GM19238 (cell line): ENCODE results near the gene BBS10.
"Not testable (repeated sequence)": the region's sequence is repeated elsewhere in the genome, so short reads cannot be mapped to it uniquely, and the experiment has no call there.

Experiments used
- DNase-seq: peaks from one replicate; pipeline ENCODE4 v3.0.0; 2011; ENCODE audit warnings: low spot score; ENCODE audit not compliant: insufficient read length

The BBS10 gene

DNA sequence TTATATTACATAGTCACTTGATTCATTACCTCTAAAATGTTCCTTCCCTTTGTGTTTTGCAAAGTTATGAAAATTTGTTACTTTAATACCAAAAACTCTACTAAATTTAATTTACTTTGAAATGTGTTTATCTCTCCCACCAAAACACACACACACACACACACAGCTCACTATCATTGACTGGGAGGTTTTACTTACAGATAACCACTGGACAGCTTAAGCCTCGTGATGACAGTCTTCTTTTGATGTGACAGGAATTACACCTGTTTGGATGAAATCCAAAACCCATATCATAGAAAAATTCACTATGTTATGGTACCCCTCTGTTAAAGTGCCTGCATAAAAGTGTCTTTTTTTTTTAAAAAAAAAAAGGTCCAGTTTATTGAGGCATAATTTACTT is 15.6 kb downstream of the BBS10 start:
- no peak for DNase-seq

DNA sequence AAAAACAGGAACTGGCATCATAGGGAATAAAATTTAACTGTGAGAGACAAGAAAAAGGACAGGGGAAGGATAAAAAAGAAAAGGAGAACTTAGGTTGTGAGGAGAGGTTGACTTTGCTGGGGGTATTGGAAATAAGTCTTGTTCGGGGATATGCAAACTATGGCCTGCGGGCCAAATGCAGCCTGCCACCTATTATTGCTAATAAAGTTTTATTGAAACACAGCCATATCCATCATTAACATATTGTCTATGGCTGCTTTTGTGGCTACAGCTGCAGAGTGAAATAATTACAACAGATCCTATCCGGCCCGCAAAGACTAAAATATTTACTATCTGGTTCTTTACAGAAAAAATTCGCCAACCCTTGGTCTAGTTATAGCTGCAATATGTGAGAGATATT is 18.6 kb downstream of the BBS10 start:
- no peak for DNase-seq

DNA sequence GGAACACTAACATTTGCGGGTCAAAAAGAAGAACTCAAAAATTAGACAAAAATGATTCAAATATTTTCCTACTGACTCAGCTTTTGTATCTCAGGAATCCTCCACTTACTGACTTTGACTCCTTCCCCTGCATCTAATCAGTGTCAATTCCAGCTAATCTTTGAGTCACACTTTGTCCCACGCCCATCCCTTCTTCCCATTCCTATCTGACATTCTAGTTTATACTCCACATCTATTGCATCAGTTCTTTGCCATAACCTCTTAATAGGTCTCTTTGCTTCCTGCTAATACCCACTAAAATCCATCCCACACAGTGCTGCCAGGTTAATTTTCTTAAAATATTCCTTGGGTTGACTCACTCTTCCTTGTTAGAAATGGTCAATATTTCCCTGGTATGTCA is 19.1 kb downstream of the BBS10 start:
- DNase-seq, result no peak

DNA sequence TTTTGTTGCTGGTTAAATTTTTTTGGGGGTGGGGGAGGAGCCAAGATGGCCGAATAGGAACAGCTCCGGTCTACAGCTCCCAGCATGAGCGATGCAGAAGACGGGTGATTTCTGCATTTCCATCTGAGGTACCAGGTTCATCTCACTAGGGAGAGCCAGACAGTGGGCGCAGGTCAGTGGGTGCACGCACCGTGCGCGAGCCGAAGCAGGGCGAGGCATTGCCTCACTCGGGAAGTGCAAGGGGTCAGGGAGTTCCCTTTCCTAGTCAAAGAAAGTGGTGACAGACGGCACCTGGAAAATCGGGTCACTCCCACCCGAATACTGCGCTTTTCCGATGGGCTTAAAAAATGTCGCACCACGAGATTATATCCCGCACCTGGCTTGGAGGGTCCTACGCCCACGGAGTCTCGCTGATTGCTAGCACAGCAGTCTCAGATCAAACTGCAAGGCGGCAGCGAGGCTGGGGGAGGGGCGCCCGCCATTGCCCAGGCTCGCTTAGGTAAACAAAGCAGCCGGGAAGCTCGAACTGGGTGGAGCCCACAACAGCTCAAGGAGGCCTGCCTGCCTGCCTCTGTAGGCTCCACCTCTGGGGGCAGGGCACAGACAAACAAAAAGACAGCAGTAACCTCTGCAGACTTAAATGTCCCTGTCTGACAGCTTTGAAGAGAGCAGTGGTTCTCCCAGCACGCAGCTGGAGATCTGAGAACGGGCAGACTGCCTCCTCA is 28.5 kb downstream of the BBS10 start:
- not testable (repeated sequence) for DNase-seq

DNA sequence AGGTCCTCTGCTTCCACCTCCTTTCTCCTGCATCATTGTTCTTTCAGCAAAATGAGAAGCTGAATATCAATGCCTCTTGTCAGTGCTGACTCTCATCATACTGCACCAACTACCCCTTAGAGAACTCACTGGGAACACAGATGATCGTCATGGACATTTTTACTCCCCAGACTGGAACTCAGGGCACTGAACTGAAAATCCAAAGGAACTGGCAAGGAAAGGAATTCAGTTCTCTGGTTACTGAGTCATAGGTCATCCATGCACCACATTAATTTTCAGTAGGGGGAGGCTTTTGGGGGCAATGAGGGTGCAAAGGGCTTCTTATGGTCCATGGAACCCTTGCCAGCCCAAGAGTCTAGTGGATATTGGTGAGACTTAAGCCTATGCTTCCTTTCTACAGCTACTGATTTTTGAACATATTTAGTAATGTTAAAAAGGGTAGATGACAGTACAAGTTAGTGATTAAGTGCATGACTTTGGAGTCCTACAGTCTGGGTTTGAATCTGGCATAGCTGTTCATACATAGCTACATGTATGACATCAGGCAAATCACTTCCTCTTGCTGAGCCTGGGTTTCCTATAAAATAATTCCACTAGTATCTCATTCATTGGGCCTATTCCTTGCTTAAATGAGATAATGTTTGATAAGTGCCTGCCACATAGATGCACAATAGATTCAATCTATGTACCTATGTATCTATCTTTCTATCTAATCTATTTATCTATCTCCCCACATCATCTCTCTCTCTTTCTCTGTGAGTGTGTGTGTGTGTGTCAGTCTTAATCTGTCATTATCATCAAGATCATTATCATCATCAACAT is 29.2 kb downstream of the BBS10 start:
- DNase-seq, result no peak

DNA sequence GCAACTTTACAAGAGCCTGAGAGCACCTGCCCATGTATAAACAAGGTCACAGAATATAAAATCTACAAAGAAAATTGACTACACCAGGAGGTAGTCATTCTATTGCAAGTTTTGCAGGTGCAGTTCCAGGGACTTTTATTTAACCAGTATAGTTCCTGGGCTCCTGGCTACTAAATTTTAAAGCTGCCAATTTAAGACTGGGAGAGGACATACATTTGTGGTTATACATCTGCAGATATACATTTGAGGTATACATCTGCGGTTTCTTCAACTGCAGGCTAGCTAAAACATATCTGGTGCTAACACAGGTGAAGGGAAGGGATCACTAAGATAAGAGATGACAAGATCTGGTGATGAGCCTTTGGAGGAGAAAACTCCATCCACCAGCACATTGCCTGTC is 30.2 kb downstream of the BBS10 start:
- no peak for DNase-seq

DNA sequence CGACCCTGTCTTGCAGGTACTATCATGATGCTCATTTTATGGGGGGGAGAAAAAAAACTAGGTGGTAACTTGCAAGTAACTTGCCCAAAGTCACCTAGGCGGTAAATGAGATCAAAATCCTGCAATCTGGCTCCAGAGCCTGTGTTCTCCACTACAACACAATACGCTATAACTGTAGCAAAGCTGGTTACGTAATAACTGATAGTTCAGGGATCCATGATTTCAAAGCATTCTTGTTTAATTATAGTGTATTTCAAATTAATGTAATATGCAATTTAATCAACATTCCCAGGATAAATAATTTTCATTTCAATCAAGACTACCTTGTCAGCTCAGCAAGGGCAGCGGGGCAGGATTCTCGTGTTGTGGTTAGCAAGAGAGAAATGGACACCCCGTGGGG is 31.7 kb downstream of the BBS10 start:
- no peak for DNase-seq

DNA sequence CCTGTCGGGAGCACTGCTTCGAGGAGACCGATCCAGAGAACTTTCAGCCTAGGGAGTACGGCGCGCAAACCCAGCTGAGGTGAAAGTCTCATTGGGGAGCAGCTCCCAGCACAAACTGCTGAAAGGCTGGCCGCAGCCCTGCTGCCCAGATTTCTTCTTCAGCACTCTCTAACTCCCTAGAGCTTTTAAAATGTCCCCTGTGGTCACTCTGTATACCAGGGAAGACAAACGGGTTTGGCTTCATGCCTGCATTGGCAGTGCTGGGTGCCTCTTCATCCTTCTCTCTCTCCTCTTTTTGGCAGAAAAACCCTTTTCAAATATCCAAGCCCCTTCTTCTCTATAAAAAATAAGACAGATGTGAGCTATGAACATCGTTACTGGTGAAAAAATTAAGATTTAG is 34.9 kb downstream of the BBS10 start:
- DNase-seq, result no peak

DNA sequence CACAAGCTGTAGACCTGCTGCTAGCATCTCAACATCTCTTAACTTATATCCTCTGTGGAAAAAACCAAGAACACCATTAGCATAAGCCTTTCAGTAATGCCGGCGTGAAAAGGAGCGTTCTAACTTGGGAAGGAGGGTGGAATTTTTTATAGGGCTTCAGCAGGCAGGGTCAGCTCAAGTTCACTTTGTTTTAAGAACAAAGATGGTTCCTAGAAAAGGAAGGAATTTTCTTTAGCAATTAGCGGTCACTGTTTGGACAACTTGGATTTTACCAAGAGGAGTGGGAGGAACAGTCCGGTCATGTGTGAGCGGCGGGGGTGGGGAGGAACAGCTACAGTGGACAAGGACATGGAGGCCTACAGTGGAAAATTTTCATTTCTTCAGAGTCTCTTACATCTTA is 35.9 kb downstream of the BBS10 start:
- no peak for DNase-seq

DNA sequence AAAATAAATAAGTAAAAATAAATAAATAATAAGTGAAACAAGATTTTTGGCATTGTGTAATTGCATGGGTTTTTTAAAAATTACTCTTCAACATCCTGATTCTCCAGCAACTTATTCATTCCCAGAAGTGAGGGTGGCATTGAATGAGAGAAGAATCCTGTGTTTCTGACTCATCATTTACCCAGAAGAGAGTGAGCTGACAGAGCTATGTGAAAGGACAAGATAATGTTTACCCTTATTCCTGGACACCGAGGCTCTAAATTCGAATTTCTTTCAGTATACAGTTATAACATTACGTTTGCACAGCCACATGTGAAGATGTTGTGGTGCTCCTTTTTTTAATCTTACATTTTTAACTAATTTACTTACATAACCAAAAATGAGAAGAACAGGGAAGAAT is 36.4 kb downstream of the BBS10 start:
- no peak for DNase-seq

DNA sequence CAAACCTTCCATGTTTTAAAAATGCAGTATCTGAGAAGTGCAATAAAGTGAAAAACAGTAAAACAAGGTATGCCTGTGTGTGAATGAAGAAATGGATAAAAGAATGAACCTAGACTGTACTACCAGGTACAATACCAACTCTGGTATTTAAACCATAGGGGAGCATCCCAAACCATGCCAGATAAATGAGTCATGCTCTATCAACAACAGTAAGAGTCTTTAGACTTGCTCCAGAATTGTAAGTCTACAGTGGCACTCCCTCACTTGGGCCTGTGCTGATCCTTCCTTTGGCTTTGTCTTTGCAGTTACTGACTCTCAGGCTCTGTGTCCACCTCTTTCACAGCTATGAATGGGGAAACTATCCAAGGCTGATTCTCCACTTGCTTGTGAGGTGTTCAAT is 38.1 kb downstream of the BBS10 start:
- no peak for DNase-seq

DNA sequence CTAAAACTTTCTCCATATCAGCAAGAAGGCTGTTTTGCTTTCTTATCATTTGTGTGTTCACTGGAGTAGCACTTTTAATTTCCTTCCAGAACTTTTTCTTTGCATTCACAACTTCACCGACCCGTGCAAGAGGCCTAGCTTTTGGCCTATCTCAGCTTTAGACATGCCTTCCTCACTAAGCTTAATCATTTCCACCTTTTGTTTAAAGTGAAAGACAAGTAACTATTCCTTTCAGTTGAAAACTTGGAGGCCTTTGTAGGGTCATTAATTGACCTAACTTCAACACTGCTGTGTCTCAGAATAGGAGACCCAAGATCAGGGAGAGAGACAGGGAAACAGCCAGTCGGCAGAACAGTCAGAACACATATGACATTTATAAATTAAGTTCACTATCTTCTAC is 39.3 kb downstream of the BBS10 start:
- no peak for DNase-seq

DNA sequence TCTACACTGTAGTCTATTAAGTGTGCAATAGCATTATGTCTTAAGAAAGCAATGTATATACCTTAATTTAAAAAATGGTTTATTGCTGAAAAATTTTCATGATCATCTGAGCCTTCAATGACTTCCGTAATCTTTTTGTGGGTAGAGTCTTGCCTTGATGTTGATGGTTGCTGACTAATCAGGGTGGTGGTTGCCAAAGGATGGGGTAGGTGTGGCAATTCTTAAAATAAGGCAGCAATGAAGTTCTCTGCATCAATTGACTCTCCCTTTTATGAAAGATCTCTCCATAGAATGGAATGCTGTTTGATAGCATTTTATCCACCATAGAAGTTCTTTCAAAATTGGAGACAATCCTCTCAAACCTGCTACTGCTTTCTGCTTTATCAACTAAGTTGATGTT is 41.1 kb downstream of the BBS10 start:
- no peak for DNase-seq

DNA sequence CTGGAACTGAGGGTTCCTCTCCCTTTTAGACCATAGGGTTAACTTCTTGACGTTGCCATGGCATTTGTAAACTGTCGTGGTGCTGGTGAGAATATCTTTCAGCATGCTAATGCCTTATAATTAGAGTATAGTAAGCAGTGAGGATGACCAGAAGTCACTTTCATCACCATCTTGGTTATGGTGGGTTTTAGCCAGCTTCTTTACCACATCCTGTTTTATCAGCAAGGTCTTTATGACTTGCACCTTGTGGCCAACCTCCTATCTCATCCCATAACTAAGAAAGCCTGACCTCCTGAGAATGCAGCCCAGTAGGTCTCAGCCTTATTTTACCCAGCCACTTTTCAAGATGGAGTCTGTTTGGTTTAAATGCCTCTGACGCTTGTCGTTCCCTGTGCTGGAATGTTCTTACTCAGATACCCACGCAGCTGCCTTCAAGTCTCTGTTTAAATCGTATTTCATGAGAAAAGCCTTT is 44.2 kb downstream of the BBS10 start:
- no peak for DNase-seq

DNA sequence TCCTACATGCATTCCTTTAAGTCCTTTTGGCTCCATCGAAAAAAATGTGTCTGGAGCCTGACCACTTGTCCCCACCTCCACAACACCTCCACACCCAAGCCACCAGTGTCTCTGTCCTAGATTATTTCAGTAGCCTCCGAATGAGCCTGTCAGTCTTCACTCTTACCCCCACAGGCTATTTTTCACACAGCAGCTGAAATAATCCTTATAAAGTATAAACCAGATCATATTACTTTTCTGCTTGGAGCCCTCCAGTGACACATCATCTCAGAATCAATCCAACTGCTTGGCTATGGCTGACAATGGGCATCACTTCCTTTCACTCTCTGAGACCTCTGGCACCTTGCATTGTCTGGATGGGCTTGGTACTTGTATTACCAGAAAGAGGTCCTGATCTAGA is 44.9 kb downstream of the BBS10 start:
- DNase-seq, result no peak

DNA sequence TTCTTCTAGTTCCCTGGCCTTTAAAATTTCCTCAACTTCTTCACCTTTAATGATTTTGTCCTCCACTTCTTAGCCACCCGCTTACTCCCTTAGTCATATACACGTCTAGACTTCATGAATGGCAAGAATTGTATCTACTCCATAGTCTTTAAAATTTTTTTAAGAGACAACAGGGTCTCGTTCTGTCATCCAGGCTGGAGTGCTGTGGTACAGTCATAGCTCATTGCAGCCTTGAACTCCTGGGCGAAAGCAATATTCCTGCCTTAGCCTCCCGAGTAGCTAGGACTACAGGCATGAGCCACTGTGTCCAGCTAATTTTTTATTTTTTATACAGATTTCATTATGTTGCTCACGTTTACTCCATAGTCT is 47.9 kb downstream of the BBS10 start:
- no peak for DNase-seq

DNA sequence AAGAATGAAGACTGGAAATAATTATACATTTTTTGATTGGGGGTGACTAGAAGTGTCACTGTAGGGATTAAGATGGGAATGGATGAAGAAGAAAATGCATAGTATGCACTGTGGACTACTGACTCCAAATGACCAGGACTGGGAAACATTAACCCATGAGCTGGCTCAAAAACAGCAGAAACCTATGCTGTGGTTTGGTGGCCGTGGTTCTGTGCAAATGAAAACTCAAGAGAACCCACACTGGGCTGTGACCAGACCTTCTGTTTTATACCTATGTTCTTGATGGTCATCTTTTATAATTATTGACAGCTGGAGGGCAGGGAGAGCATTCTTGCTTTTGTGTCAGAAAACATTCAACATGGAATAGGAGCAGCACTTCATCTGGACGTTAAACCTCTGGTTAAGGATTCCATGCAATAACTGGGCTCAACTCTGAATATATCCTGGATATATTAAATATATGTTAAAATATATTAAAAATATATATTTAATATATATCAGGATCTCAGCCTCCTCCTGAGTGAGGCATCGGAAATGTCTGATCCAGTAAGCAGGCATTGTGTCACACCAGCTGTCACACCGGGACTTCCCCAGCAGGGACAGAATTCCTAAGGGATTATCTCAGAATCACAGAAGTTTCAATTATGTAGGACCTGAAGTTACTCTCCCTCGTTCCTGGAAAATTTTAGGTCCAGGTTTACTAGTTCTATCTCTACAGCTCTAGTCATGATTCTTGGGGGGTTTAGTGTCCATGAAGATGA is 48.5 kb downstream of the BBS10 start:
- DNase-seq, result no peak
